Common myeloid progenitor, CD34-positive (primary cell): Measurements from ENCODE around the gene C1orf21.

ENCODE experiments used
- CTCF ChIA-PET: fragments of 350-600 bp; sonication (Branson Sonifier 250); formaldehyde crosslinking; loops from one replicate; lab custom pipeline; 2021; ENCODE audit warnings: antibody characterized with exemption; lab: Charles Lee
- POLR2A ChIA-PET: fragments of 350-600 bp; sonication (Branson Sonifier 250); formaldehyde crosslinking; loops from one replicate; lab custom pipeline; 2021; ENCODE audit warnings: antibody characterized with exemption; lab: Charles Lee
- DNase-seq, 3 donors: peaks; one replicate each; pipeline versions ENCODE4 v3.0.0 to v3.0.0-alpha.2; 2013
- H3K27ac ChIP-seq, 2 experiments: 1 replicate in 1 of 2; 2 replicates in 1 of 2; pipeline ENCODE4 v1.7.0; 2013; ENCODE audit warnings: inconsistent platforms in 2 of 2, low read length in 2 of 2, mild to moderate bottlenecking in 2 of 2, low read depth in 1 of 2, moderate library complexity in 1 of 2; ENCODE audit not compliant: severe bottlenecking in 2 of 2, insufficient read depth in 1 of 2, poor library complexity in 1 of 2
- H3K27me3 ChIP-seq, 5 experiments: replicated peaks in 2 of 5; 1 replicate in 3 of 5; 2 replicates in 2 of 5; pipeline versions ENCODE4 v1.6.1 to v1.7.0; 2013; ENCODE audit warnings: low read length in 4 of 5, mild to moderate bottlenecking in 2 of 5, moderate library complexity in 2 of 5, inconsistent platforms in 1 of 5; ENCODE audit not compliant: insufficient read depth in 5 of 5, control insufficient read depth in 4 of 5
- H3K36me3 ChIP-seq, 4 experiments: 1 replicate in 2 of 4; 2 replicates in 2 of 4; pipeline versions ENCODE4 v1.6.1 to v1.7.0; 2013; ENCODE audit warnings: low read length in 3 of 4, control low read depth in 1 of 4, mild to moderate bottlenecking in 1 of 4; ENCODE audit not compliant: control insufficient read depth in 4 of 4, insufficient read depth in 4 of 4
- H3K4me1 ChIP-seq, 4 experiments: 1 replicate in 3 of 4; 2 replicates in 1 of 4; pipeline versions ENCODE4 v1.6.1 to v1.7.1; 2013; ENCODE audit warnings: low read length in 3 of 4, mild to moderate bottlenecking in 3 of 4, control low read depth in 1 of 4, inconsistent platforms in 1 of 4, moderate library complexity in 1 of 4; ENCODE audit not compliant: control insufficient read depth in 4 of 4, insufficient read depth in 4 of 4; ENCODE audit errors: control extremely low read depth in 1 of 4
- H3K4me3 ChIP-seq, 7 experiments: 1 replicate in 4 of 7; 2 replicates in 3 of 7; pipeline versions ENCODE4 v1.5.1 to v1.7.0; 2013; ENCODE audit warnings: mild to moderate bottlenecking in 7 of 7, low read length in 6 of 7, moderate library complexity in 6 of 7, inconsistent platforms in 2 of 7, low read depth in 2 of 7, control low read depth in 1 of 7; ENCODE audit not compliant: insufficient read depth in 4 of 7, control insufficient read depth in 1 of 7; ENCODE audit errors: extremely low read depth in 1 of 7
- H3K9me3 ChIP-seq, 5 experiments: 1 replicate in 4 of 5; 2 replicates in 1 of 5; pipeline versions ENCODE4 v1.6.1 to v1.7.1; 2013; ENCODE audit warnings: low read length in 4 of 5, mild to moderate bottlenecking in 2 of 5, inconsistent platforms in 1 of 5, low read depth in 1 of 5, moderate library complexity in 1 of 5; ENCODE audit not compliant: control insufficient read depth in 4 of 5, insufficient read depth in 2 of 5; ENCODE audit errors: control extremely low read depth in 1 of 5
- WGBS: methylation state at CpG from one replicate; pipeline ENCODE4 v1.1.5; 2013; ENCODE audit not compliant: insufficient coverage; 5-methylcytosine and 5-hydroxymethylcytosine counted together

C1orf21 gene

DNA sequence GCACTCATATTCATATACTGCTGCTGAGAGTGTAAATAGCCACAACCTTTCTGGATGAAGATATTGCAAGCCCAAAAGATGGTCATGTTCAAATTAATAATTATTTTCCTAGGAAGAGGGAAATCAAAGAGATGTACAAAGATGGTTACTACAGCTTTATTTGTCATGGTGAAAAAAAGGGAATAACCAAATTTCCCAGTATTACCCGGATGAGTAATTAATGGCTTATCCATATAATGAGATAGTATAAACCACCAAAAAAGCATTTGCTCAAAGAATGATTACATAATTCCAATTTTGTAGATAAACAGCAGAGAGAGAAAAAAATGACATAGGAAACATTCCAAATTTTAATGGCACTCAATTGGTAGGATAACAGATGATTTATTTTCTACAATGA lies 165.6 kb downstream of the C1orf21 start:
- WGBS, result no CpG with 5 or more reads among the region's 1 CpG
- Histone ChIP-seq H3K27ac (no peak overlapping the region), H3K9me3 (no peaks in the 10 kb centered on the region), H3K4me3 (no peak overlapping the region), H3K27me3 (no peaks in the 10 kb centered on the region), H3K4me1 (peaks cover 0 to 25% (median 17%) of the 10 kb centered on the region in 4 experiments), H3K36me3 (no peaks in the 10 kb centered on the region)
- ChIA-PET POLR2A (no interaction called here), CTCF (no interaction called here)
- no peak for DNase-seq

DNA sequence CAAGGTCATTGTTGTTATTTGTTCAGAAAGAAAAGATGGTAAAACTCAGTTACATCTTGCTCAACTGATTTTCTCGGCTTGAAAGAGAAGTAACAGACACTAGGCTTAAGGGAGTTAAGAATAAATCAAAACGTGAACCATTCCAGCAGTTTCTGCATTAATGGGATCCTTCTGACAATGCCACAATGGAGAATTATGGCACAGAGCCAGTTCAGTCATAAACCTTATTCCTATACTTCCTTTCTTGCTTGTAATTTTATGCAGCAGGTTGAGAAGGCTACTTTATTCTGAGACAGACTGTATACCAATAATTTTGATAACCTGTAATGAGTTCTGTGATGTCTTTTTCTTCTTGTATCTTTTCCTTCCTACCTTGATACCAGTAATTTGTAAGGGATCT lies 167.0 kb downstream of the C1orf21 start:
- POLR2A ChIA-PET, result no interaction called here
- CTCF ChIA-PET, result no interaction called here

DNA sequence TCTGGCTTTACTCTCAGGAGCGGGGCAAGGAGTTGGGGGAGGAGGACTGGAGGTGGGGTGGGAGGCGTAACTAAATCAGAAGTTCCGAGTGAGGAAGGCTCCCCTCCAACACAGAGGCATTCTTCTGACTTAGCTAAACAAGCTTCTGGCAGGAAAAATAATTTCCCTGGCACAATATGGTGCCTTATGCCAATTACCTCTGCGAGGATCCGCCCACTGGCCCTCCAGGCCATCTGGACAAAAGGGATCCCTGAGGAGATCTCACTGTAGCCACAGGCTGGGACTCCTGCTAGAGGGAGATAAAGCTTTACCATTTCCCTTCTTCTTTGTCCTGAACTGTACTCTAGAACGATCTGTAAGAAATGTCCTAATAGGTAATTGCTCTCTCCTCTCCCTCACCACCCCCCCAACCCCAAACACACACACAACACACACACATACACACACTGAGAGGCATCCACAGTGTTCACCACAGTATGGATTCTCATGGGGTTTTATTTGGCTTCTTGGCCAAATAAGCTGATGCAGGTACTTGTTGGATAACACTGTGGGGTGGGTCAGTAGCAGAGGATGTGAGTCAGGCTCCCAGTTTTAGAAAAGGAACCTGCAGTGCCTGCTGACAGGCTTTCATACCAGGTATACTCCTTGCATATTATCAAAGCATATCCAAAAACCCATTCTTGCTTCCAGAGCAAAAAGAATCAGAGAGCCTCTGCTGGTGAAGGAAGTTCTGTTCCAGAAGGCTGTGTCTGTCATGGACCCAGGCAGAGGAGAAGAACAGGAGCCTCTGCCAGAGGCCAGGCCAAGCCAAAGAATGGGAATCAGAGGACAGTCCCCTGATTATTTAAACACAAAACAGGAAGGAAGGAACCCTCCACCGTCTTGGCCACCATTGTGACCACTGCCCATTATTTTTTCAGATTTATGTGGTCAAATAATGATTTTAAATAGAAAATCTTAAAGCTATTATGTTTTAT lies 169.1 kb downstream of the C1orf21 start:
- peak in 2 of 3 donors; percentile 24 to 48 for DNase-seq
- H3K27me3 ChIP-seq, result no peaks in the 10 kb centered on the region
- ChIA-PET CTCF (interaction anchor here (0.9 to 1.9 kb wide), 3 partner anchors 73 to 259 kb away, joined by 3 to 6 read pairs (median 4); no protein-coding TSS in a partner anchor), POLR2A (no interaction called here)
- no peak overlapping the region for H3K4me3 ChIP-seq
- no peak overlapping the region for H3K27ac ChIP-seq
- peaks cover 0 to 17% (median 12%) of the 10 kb centered on the region in 4 experiments for H3K4me1 ChIP-seq
- H3K9me3 ChIP-seq, result no peaks in the 10 kb centered on the region
- no peaks in the 10 kb centered on the region for H3K36me3 ChIP-seq
- WGBS, result 65% methylated on average over 3 of the region's 7 CpGs

More for the DNA sequence above, 167.0 kb downstream of the C1orf21 start:
- no peaks in the 10 kb centered on the region for H3K9me3 ChIP-seq
- H3K4me3 ChIP-seq, result no peak overlapping the region
- WGBS, result 100% methylated on average over 1 of the region's 2 CpGs
- no peaks in the 10 kb centered on the region for H3K27me3 ChIP-seq
- H3K36me3 ChIP-seq, result no peaks in the 10 kb centered on the region
- peaks cover 0 to 18% (median 12%) of the 10 kb centered on the region in 4 experiments for H3K4me1 ChIP-seq
- DNase-seq, result no peak
- no peak overlapping the region for H3K27ac ChIP-seq

DNA sequence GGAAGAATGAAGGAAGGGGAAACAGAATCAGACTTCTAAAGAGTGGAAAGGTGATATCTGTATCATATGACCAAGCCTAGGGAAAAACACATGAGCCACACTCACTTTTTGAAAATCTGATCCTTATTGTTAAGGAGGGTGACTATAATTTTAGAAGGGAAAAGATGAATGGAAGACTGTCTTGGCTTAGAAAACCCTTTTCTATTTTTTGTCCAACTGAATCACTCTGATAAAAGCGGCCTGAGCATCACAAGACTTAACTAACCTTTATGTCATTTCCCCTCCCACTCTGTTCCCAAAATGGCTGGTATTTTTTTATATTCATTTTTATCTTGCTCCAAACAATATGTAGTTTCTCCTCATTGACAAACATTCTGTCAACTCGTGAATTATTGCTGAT lies 169.8 kb downstream of the C1orf21 start:
- no peak overlapping the region for H3K4me3 ChIP-seq
- no peaks in the 10 kb centered on the region for H3K9me3 ChIP-seq
- H3K36me3 ChIP-seq, result no peaks in the 10 kb centered on the region
- WGBS, result 100% methylated on average over 2 of the region's 2 CpGs
- DNase-seq, result no peak
- no peak overlapping the region for H3K27ac ChIP-seq
- ChIA-PET CTCF (interaction anchor here (1.9 kb wide), 1 partner anchor 74 kb away, joined by 6 read pairs; no protein-coding TSS in a partner anchor), POLR2A (no interaction called here)
- H3K4me1 ChIP-seq, result peaks cover 0 to 10% (median 7%) of the 10 kb centered on the region in 4 experiments
- no peaks in the 10 kb centered on the region for H3K27me3 ChIP-seq

DNA sequence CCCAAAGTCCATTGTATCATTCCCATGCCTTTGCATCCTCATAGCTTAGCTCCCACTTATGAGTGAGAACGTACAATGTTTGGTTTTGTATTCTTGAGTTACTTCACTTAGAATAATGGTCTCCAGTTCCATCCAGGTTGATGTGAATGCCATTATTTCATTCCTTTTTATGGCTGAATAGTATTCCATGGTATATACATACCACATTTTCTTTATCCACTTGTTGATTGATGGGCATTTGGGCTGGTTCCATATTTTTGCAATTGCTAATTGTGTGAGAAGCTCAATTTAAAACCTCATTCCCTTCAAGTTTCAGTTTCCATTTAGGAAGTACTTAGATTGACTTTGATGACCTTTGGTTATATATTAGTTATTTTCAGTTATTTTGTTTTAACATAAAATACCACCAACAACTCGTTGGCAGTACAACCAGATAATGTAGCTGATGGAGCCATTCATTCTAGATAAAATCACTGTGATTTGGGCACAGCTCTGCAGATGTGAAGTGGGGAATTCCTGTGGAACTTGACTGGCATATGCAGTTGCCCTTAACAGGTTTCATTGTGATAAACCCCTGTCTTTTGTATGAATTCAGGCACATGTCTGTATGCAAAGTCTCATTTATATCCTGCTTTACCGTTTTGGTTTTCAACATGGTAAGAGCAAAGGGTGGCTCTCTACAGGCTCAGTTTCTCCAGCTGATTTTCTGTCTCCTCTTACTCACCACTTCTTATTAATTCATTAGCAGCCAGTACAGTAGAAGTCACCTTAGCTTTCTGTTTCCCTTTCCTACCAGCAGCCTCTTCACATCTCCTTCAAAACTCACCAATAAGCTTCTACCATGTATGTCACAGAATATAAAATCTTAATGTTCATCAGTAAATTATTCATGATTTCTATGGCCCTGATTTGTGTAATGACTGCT lies 170.9 kb downstream of the C1orf21 start:
- no peaks in the 10 kb centered on the region for H3K27me3 ChIP-seq
- no peak for DNase-seq
- POLR2A ChIA-PET, result no interaction called here
- H3K36me3 ChIP-seq, result no peaks in the 10 kb centered on the region
- no peak overlapping the region for H3K4me3 ChIP-seq
- no peak overlapping the region for H3K27ac ChIP-seq
- CTCF ChIA-PET, result interaction anchor here (1.2 to 2.0 kb wide), 3 partner anchors 75 to 296 kb away, joined by 3 to 6 read pairs (median 5); partner anchors contain the start of gene C1orf21
- no peaks in the 10 kb centered on the region for H3K9me3 ChIP-seq
- WGBS, result 93% methylated on average over 1 of the region's 3 CpGs
- peaks cover 0 to 13% (median 8%) of the 10 kb centered on the region in 4 experiments for H3K4me1 ChIP-seq

DNA sequence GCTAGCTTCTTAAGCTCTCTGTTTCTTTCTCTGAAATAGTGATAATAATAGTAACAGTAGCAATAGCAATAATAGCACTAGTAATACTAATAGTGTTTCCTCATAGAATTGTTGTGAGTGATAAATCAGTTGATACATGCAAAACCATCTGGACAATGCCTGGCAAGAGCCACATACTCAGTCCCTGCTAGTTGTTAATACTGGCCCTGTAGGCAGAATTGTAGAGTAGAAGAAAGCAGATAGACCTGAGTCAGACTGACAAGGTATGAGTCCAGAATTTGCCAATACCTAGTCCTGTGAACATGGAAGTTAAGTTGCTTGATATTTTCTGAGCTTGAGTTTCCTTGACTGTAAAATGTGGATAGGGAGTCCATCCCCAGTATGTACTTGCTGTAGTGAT lies 171.9 kb downstream of the C1orf21 start:
- no peaks in the 10 kb centered on the region for H3K27me3 ChIP-seq
- H3K36me3 ChIP-seq, result no peaks in the 10 kb centered on the region
- peaks cover 0 to 21% (median 8%) of the 10 kb centered on the region in 4 experiments for H3K4me1 ChIP-seq
- no peak overlapping the region for H3K4me3 ChIP-seq
- ChIA-PET POLR2A (no interaction called here), CTCF (interaction anchor here (1.1 to 2.0 kb wide), 2 partner anchors 172 to 316 kb away, joined by 3 to 5 read pairs; partner anchors contain the start of gene C1orf21)
- no peak overlapping the region for H3K27ac ChIP-seq
- H3K9me3 ChIP-seq, result no peaks in the 10 kb centered on the region
- DNase-seq, result no peak
